ENCODE measurements around the gene BORCS6.
A peak's percentile ranks its signal among the peaks of the same experiment; 100 is the strongest.

The BORCS6 gene

DNA sequence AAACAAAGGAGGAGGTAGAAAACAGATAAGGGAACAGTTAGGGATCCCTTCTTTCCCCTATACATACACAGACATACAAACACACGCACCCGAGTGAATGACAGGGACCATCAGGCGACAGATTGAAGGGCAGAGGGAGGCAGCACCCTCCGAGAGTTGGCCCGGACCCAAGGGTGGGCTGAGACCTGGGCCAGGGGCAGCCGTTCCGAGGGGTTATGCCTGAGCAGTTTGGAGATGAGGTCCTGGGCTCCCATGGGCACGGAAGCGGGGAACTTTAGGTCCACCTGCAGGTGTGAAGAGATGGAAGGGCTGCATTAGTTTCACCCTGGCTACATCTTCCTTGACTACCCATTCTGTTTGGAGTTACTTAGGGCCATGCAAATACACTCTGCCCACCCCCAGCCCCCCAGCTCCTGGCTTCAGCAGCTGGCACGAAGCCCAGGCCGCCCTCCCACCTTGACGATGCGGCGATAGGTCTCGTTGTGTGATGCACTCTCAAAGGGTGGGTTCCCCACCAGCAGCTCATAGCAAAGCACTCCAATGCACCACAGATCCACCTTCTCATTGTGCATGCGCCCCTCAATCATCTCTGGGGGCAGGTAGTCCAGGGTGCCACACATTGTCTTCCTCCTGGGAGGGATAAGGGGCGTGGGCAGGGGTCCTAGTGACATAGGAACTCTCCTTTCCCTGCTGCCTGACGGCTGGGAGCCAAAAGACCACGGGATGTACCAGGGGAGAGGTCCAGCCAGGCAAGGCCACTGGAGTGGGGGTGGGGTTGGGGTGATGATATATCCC is 15.0 kb upstream of the BORCS6 start:
- Histone ChIP-seq H3K36me3 (ENCODE audit: control insufficient read depth, insufficient read depth, low read length) (no peaks in the 10 kb centered on the region), H3K27ac (ENCODE audit: low read depth, low read length) (no peak overlapping the region), H3K9ac (ENCODE audit: low read length) (no peak overlapping the region), H3K4me3 (ENCODE audit: low read length) (no peak overlapping the region), H3K4me1 (ENCODE audit: control insufficient read depth, insufficient read depth, low read length) (peaks cover under 1% of the 10 kb centered on the region), H3K27me3 (ENCODE audit: control insufficient read depth, insufficient read depth, low read length) (no peaks in the 10 kb centered on the region)

GRCh38 chr17:8192070-8192815 is 2.3 kb upstream of the BORCS6 start:
- Histone ChIP-seq H3K9ac (ENCODE audit: low read length) (peak overlapping the region; percentile 2), H3K4me3 (ENCODE audit: low read length) (peak overlapping the region; percentile 65), H3K36me3 (ENCODE audit: control insufficient read depth, insufficient read depth, low read length) (no peaks in the 10 kb centered on the region)

GRCh38 chr17:8190506-8190905 is 526 bp upstream of the BORCS6 start:
- H3K9ac ChIP-seq (ENCODE audit: low read length): no peak overlapping the region
- no peaks in the 10 kb centered on the region for H3K27me3 ChIP-seq (ENCODE audit: control insufficient read depth, insufficient read depth, low read length)
- H3K36me3 ChIP-seq (ENCODE audit: control insufficient read depth, insufficient read depth, low read length): no peaks in the 10 kb centered on the region
- H3K4me1 ChIP-seq (ENCODE audit: control insufficient read depth, insufficient read depth, low read length): peaks cover 22% of the 10 kb centered on the region
- peak overlapping the region; percentile 33 for H3K27ac ChIP-seq (ENCODE audit: low read depth, low read length)
- peak overlapping the region; percentile 55 for H3K4me3 ChIP-seq (ENCODE audit: low read length)

More at GRCh38 chr17:8192070-8192815, 2.3 kb upstream of the BORCS6 start:
- Histone ChIP-seq H3K4me1 (ENCODE audit: control insufficient read depth, insufficient read depth, low read length) (peaks cover 22% of the 10 kb centered on the region), H3K27me3 (ENCODE audit: control insufficient read depth, insufficient read depth, low read length) (no peaks in the 10 kb centered on the region), H3K27ac (ENCODE audit: low read depth, low read length) (peak overlapping the region; percentile 76)

DNA sequence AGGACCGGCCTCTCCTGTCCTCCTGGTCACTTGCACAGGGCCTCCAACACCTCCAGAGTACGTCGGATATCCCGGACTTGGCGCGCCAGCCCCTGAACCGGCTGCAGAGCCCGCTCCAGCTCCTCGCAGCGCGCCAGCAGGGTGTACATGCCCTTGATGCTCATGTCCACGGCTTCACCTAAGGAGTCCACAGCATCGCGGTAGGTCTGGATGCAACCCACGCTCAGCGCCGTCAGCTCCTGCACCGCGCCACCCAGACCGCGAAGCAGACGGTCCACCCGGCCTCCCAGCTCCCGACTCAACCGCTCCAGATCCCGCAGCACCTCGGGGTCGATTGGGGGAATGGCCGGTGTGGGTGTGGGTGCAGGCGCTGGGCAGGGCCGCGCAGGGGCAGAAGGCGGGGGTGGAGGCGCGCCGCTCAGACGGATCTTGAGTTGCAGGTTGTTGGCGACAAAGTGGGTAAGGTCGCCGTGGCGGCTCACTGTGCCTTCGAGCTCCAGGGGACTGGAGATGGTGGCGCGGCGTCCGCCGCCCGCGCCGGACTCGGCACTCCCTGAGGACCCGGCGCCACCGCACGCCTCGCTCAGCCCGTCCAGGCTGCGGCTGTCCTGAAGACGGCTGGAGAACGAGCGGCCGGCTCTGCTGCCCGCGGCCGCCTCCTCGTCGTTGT is 804 bp downstream of the BORCS6 start:
- peak overlapping the region; percentile 94 for H3K27ac ChIP-seq (ENCODE audit: low read depth, low read length)
- peak overlapping the region; percentile 70 for H3K9ac ChIP-seq (ENCODE audit: low read length)
- H3K4me1 ChIP-seq (ENCODE audit: control insufficient read depth, insufficient read depth, low read length): peaks cover 22% of the 10 kb centered on the region
- H3K27me3 ChIP-seq (ENCODE audit: control insufficient read depth, insufficient read depth, low read length): no peaks in the 10 kb centered on the region
- peak overlapping the region; percentile 94 for H3K4me3 ChIP-seq (ENCODE audit: low read length)
- H3K36me3 ChIP-seq (ENCODE audit: control insufficient read depth, insufficient read depth, low read length): no peaks in the 10 kb centered on the region

- H3K9ac ChIP-seq (ENCODE audit: low read length): peak overlapping the region; percentile 11
- no peaks in the 10 kb centered on the region for H3K36me3 ChIP-seq (ENCODE audit: control insufficient read depth, insufficient read depth, low read length)
- H3K27ac ChIP-seq (ENCODE audit: low read depth, low read length): peak overlapping the region; percentile 94
- peak overlapping the region; percentile 94 for H3K4me3 ChIP-seq (ENCODE audit: low read length)
- no peaks in the 10 kb centered on the region for H3K27me3 ChIP-seq (ENCODE audit: control insufficient read depth, insufficient read depth, low read length)
- peaks cover 22% of the 10 kb centered on the region for H3K4me1 ChIP-seq (ENCODE audit: control insufficient read depth, insufficient read depth, low read length)
Observed at GRCh38 chr17:8188263-8188839, 1.6 kb downstream of the BORCS6 start.

- H3K4me1 ChIP-seq (ENCODE audit: control insufficient read depth, insufficient read depth, low read length): peaks cover 21% of the 10 kb centered on the region
- peak overlapping the region; percentile 84 for H3K27ac ChIP-seq (ENCODE audit: low read depth, low read length)
- no peaks in the 10 kb centered on the region for H3K36me3 ChIP-seq (ENCODE audit: control insufficient read depth, insufficient read depth, low read length)
- peak overlapping the region; percentile 94 for H3K4me3 ChIP-seq (ENCODE audit: low read length)
- no peaks in the 10 kb centered on the region for H3K27me3 ChIP-seq (ENCODE audit: control insufficient read depth, insufficient read depth, low read length)
- peak overlapping the region; percentile 63 for H3K9ac ChIP-seq (ENCODE audit: low read length)
Observed at GRCh38 chr17:8187517-8188262, 2.3 kb downstream of the BORCS6 start.

- Histone ChIP-seq H3K4me1 (ENCODE audit: control insufficient read depth, insufficient read depth, low read length) (peaks cover 17% of the 10 kb centered on the region), H3K27me3 (ENCODE audit: control insufficient read depth, insufficient read depth, low read length) (no peaks in the 10 kb centered on the region), H3K36me3 (ENCODE audit: control insufficient read depth, insufficient read depth, low read length) (no peaks in the 10 kb centered on the region), H3K9ac (ENCODE audit: low read length) (peak overlapping the region; percentile 63), H3K27ac (ENCODE audit: low read depth, low read length) (peak overlapping the region; percentile 84), H3K4me3 (ENCODE audit: low read length) (peak overlapping the region; percentile 94)
Observed at GRCh38 chr17:8186787-8187516, 3.0 kb downstream of the BORCS6 start.

GRCh38 chr17:8186446-8186786 is 3.6 kb downstream of the BORCS6 start:
- H3K27me3 ChIP-seq (ENCODE audit: control insufficient read depth, insufficient read depth, low read length): no peaks in the 10 kb centered on the region
- H3K4me1 ChIP-seq (ENCODE audit: control insufficient read depth, insufficient read depth, low read length): peaks cover 17% of the 10 kb centered on the region
- peak overlapping the region; percentile 84 for H3K27ac ChIP-seq (ENCODE audit: low read depth, low read length)
- H3K4me3 ChIP-seq (ENCODE audit: low read length): peak overlapping the region; percentile 94
- no peaks in the 10 kb centered on the region for H3K36me3 ChIP-seq (ENCODE audit: control insufficient read depth, insufficient read depth, low read length)
- H3K9ac ChIP-seq (ENCODE audit: low read length): peak overlapping the region; percentile 63

- Histone ChIP-seq H3K36me3 (ENCODE audit: control insufficient read depth, insufficient read depth, low read length) (no peaks in the 10 kb centered on the region), H3K27ac (ENCODE audit: low read depth, low read length) (peak overlapping the region; percentile 84), H3K9ac (ENCODE audit: low read length) (peak overlapping the region; percentile 63), H3K4me3 (ENCODE audit: low read length) (peak overlapping the region; percentile 94), H3K27me3 (ENCODE audit: control insufficient read depth, insufficient read depth, low read length) (no peaks in the 10 kb centered on the region), H3K4me1 (ENCODE audit: control insufficient read depth, insufficient read depth, low read length) (peaks cover 17% of the 10 kb centered on the region)
Observed at GRCh38 chr17:8185582-8186445, 4.2 kb downstream of the BORCS6 start.

DNA sequence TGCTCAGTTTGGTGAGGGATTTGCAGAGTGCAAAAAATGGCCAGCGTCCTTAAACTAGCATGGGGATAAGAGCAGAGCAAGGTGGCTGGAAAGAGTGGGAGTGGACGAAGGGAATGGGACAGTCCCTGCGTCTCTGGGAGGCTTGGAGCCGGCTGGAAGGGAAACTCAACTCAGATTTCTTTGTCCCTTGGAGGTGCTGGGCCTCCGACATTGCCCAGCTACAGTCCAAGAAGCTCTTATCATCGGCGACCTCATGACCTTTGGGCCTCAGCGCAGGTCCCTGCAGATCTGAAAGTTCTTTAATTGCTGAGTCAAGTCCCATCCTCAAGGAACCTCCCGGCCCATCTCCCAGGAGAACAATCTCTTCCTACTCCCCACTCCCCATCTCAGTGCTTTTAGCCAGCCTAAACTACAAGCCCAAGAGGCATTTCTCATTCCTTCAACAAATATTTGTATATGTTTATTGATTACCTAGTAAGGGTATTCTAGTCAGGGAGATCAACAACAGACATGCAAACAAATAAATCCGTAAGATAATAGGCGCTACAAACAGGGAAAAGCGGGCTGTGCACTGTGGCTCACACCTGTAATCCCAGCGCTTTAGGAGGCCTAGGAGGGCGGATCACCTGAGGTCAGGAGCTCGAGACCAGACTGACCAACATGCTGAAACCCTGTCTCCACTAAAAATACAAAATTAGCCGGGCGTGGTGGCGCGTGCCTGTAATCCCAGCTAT is 12.8 kb downstream of the BORCS6 start:
- H3K36me3 ChIP-seq (ENCODE audit: control insufficient read depth, insufficient read depth, low read length): no peaks in the 10 kb centered on the region
- H3K4me3 ChIP-seq (ENCODE audit: low read length): peak overlapping the region; percentile 89
- no peak overlapping the region for H3K9ac ChIP-seq (ENCODE audit: low read length)
- peak overlapping the region; percentile 73 for H3K27ac ChIP-seq (ENCODE audit: low read depth, low read length)
- H3K27me3 ChIP-seq (ENCODE audit: control insufficient read depth, insufficient read depth, low read length): no peaks in the 10 kb centered on the region
- peaks cover 16% of the 10 kb centered on the region for H3K4me1 ChIP-seq (ENCODE audit: control insufficient read depth, insufficient read depth, low read length)
